Measurements from ENCODE around the gene RXRG.

RXRG gene

GRCh38 chr1:165389609-165390008 lies 55.3 kb downstream of the RXRG start:
- Histone ChIP-seq H3K4me3 (replicated peaks; ENCODE audit: low read depth, low read length) (no peak overlapping the region), H3K27me3 (replicated peaks; ENCODE audit: control insufficient read depth, insufficient read depth, low read length) (no peaks in the 10 kb centered on the region; the same call in none of the 2 replicates), H3K36me3 (ENCODE audit: control insufficient read depth, insufficient read depth, low read length) (no peaks in the 10 kb centered on the region)
- no peak for TF ChIP-seq CTCF (IDR thresholded peaks at IDR 0.05; ENCODE audit: insufficient read depth, low read length, poor library complexity, severe bottlenecking)
- no peak for DNase-seq (ENCODE audit: extremely low read depth, insufficient read length)

GRCh38 chr1:165387961-165388360 lies 57.0 kb downstream of the RXRG start:
- Histone ChIP-seq H3K27me3 (replicated peaks; ENCODE audit: control insufficient read depth, insufficient read depth, low read length) (no peaks in the 10 kb centered on the region; the same call in none of the 2 replicates), H3K4me3 (replicated peaks; ENCODE audit: low read depth, low read length) (no peak overlapping the region), H3K36me3 (ENCODE audit: control insufficient read depth, insufficient read depth, low read length) (no peaks in the 10 kb centered on the region)
- TF ChIP-seq CTCF (IDR thresholded peaks at IDR 0.05; ENCODE audit: insufficient read depth, low read length, poor library complexity, severe bottlenecking) = no peak
- no peak for DNase-seq (ENCODE audit: extremely low read depth, insufficient read length)

- H3K27me3 ChIP-seq (replicated peaks; ENCODE audit: control insufficient read depth, insufficient read depth, low read length) = no peaks in the 10 kb centered on the region; the same call in none of the 2 replicates
- no peak for TF ChIP-seq CTCF (IDR thresholded peaks at IDR 0.05; ENCODE audit: insufficient read depth, low read length, poor library complexity, severe bottlenecking)
- no peak for DNase-seq (ENCODE audit: extremely low read depth, insufficient read length)
Measured at GRCh38 chr1:165387505-165387904, 57.4 kb downstream of the RXRG start.

GRCh38 chr1:165383599-165384405 lies 61.1 kb downstream of the RXRG start:
- H3K4me3 ChIP-seq (replicated peaks; ENCODE audit: low read depth, low read length) = no peak overlapping the region
- DNase-seq (ENCODE audit: extremely low read depth, insufficient read length) = no peak
- no peaks in the 10 kb centered on the region; the same call in 1 of the 2 replicates for H3K27me3 ChIP-seq (replicated peaks; ENCODE audit: control insufficient read depth, insufficient read depth, low read length)
- H3K36me3 ChIP-seq (ENCODE audit: control insufficient read depth, insufficient read depth, low read length) = no peaks in the 10 kb centered on the region
- no peak for TF ChIP-seq CTCF (IDR thresholded peaks at IDR 0.05; ENCODE audit: insufficient read depth, low read length, poor library complexity, severe bottlenecking)

More at GRCh38 chr1:165387505-165387904, 57.4 kb downstream of the RXRG start:
- Histone ChIP-seq H3K4me3 (replicated peaks; ENCODE audit: low read depth, low read length) (no peak overlapping the region), H3K36me3 (ENCODE audit: control insufficient read depth, insufficient read depth, low read length) (no peaks in the 10 kb centered on the region)

- DNase-seq (ENCODE audit: extremely low read depth, insufficient read length) = no peak
- Histone ChIP-seq H3K36me3 (ENCODE audit: control insufficient read depth, insufficient read depth, low read length) (no peaks in the 10 kb centered on the region), H3K27me3 (replicated peaks; ENCODE audit: control insufficient read depth, insufficient read depth, low read length) (no peaks in the 10 kb centered on the region; the same call in 1 of the 2 replicates), H3K4me3 (replicated peaks; ENCODE audit: low read depth, low read length) (no peak overlapping the region)
- no peak for TF ChIP-seq CTCF (IDR thresholded peaks at IDR 0.05; ENCODE audit: insufficient read depth, low read length, poor library complexity, severe bottlenecking)
Measured at GRCh38 chr1:165383067-165383466, 61.9 kb downstream of the RXRG start.
